Transverse colon (tissue), 3 donors: ENCODE results near the gene PTPRS.

Source experiments
- EP300 ChIP-seq: sonication (generic); formaldehyde crosslinking; IDR thresholded peaks from one replicate; pipeline ENCODE4 v1.6.1; 2017; ENCODE audit warnings: antibody characterized with exemption, low read depth
- POLR2A ChIP-seq: fragments of 450-650 bp; IDR thresholded peaks from one replicate; pipeline ENCODE4 v1.6.1; 2016; ENCODE audit warnings: antibody characterized with exemption, mild to moderate bottlenecking, moderate library complexity
- POLR2AphosphoS5 ChIP-seq, 3 donors: sonication (generic); formaldehyde crosslinking; IDR thresholded peaks; one replicate each; pipeline ENCODE4 v1.6.1; 2016; ENCODE audit warnings: antibody characterized with exemption in 3 of 3

DNA sequence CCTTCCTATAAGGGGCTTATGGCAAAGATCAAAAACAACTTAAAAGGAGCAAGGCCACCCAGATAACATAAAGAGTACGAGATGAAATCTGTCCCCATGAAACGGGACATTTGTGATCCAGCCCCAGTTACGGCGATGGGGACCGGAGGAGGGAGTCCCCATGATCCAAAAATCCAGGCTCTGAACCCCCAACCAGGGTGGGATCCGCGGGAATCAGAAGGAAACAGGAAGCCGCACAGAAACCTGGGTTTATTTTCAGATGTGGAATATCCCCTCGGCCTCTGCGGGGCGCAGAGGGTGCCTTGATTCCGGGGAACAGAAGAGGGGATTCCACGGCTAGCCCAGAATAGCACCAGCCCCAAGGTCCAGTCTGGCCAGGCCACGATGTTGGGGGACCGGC lies 5.0 kb downstream of the PTPRS start:
- TF ChIP-seq POLR2AphosphoS5 (IDR thresholded peaks at IDR 0.05) (no peak), POLR2A (no peak), EP300 (no peak)
